NOMO-1 treated with dmso at 0.1 percent for 144 hours (cell line): ENCODE results near the gene ATRNL1.

Experiments used
- DNase-seq: peaks from one replicate; lab custom pipeline; 2025; ENCODE audit not compliant: unreplicated experiment; lab: John Stamatoyannopoulos, UW

The ATRNL1 gene

GRCh38 chr10:115829521-115830205 is 736.5 kb downstream of the ATRNL1 start:
- no peak for DNase-seq

DNA sequence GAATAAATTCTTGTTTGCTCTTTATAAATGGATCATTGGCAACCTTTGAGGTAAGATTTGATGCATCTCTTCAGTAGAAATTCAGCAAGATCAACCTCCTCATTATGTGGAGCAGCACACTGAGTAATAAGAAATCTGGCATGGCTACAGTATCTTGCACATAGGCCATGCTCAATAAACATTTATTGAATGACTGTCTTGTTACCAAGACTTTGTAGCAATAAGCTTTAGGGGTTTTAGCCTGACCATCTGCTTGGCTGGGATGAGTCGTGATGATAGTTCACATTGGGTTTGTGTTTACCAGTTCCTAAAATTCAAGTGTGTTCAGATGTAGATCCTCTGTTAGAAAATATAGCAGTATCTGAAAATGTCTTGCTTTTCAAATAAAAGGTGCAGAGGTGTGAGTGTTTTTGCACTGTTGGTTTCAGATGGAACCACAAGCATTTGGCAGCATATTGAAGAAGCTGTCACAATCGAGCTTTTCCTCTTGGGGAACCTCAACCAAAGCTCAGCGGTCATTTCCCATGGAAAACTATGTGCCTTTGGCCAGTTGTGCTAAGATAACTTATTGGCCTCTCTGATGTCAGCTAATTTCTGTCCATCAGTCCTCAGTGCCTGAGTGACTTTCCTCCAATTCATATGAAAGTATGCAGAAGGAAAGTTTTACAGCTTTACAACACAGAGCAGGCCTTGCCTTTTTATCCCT is 737.3 kb downstream of the ATRNL1 start:
- DNase-seq = no peak

GRCh38 chr10:115831016-115831415 is 737.9 kb downstream of the ATRNL1 start:
- DNase-seq = no peak

GRCh38 chr10:115833119-115833518 is 740.0 kb downstream of the ATRNL1 start:
- no peak for DNase-seq

DNA sequence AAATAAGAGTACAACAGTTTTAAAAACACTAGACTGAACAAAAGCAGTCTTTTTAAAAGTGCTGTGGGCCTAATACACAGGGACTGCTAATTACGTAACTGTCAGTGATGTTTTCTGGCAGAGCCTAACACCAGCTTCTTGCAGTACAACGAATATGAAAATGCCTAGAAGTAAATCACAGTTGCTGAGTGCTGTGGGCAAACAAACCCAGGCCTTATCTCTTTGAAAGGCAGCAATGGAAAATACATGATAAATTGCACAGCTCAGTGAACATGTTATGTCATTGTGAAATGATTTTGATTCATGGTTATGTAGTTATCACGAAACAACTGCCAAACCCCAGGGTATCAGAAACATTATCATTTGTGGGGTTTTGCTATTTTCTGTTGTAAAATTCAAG is 751.4 kb downstream of the ATRNL1 start:
- no peak for DNase-seq

GRCh38 chr10:115845921-115846320 is 752.8 kb downstream of the ATRNL1 start:
- no peak for DNase-seq

- no peak for DNase-seq
These were observed 753.4 kb downstream of the ATRNL1 start for GRCh38 chr10:115846528-115846927.

GRCh38 chr10:115849197-115849596 is 756.0 kb downstream of the ATRNL1 start:
- no peak for DNase-seq

GRCh38 chr10:115850666-115851065 is 757.5 kb downstream of the ATRNL1 start:
- DNase-seq = no peak

- no peak for DNase-seq
These were observed 758.5 kb downstream of the ATRNL1 start for GRCh38 chr10:115851695-115852094.

DNA sequence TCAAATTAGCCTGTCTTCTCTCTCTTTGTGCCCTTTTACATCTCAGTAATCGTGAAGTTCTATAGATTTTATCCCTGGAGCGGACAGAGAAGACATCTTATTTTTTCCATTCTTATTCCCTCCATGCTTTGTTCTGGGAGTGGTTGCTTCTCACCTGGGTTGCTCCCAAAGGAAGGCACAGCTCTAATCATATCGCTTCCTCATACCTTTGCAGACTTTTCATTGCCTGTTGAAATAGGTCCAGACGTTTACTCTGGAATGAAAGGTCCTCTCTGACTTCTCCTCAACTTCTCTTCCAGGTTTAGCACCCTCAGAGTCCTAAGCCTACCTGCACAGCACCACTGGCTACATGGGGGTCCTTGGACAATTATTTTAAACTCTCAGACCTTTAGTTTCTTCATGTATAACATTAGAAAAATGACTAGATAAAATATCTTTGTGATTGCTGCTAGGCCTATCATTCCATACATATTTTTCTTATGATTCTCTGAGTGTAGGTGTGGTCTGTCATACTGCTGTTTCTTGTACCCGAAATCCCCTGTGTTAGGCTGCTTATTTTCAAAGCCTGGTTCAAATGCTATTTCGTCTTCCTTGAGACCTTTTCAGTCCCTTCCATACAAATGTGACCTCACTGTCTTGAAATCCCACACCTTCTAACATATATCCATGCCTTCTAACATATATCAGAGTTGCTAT is 761.7 kb downstream of the ATRNL1 start:
- DNase-seq = no peak

GRCh38 chr10:115856580-115856979 is 763.4 kb downstream of the ATRNL1 start:
- DNase-seq = no peak

GRCh38 chr10:115857856-115858255 is 764.7 kb downstream of the ATRNL1 start:
- DNase-seq = no peak

GRCh38 chr10:115860182-115861107 is 767.3 kb downstream of the ATRNL1 start:
- no peak for DNase-seq

DNA sequence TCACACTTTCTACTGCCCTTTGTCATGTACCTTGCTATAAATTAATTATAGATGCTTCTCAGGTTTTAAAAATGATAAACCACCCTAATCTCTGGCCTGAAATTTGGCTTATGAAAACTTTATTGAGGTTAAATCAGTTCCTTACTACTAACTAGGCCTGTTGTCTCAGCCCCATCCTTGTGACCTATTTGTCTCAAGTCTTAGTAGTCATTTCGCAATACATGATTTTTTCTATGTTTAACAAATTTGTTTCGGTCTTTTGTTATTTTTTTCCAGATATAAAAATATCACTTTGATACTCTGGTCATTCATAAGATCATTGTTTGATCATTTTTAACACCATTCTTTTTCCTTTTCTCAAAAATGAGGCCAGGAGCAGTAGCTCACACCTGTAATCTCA is 768.3 kb downstream of the ATRNL1 start:
- no peak for DNase-seq

GRCh38 chr10:115861864-115862263 is 768.7 kb downstream of the ATRNL1 start:
- DNase-seq = no peak

DNA sequence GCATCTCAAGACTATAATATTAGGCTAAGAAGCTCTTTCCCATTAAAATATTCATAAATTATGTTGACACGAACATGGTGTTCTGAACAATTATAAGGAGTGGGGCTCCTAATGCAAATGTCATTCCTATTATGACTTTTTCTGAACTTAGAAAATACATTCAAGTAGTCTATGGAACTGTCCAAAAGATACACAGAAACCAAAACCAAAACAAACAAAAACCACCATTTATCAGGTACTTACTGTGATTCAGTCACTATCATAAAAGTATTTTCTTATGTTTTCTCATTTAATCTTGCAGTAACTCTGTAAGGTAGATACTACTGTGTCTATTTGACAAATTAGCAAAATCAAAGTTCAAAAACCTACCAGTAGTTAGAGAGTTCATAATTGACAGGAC is 773.0 kb downstream of the ATRNL1 start:
- no peak for DNase-seq

DNA sequence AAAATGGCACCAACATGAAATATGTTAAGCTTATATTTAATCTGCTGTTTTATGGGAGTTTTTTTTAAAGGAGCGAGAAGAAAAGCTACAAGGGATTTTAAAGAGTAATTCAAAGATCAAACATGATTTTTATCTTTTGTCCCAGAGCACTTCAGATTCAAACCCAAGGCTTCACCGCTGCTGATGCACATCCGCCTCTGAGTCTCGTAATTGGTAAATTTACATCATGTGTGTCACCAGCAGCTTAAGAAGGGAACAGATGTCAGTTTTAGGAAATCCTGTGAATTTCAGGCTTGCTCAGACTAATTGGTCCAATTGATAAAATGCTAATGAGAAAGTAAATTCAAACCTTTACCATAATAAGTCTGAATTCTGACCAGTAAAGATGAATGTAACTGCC is 773.5 kb downstream of the ATRNL1 start:
- DNase-seq = no peak

GRCh38 chr10:115867305-115867704 is 774.1 kb downstream of the ATRNL1 start:
- DNase-seq = no peak

DNA sequence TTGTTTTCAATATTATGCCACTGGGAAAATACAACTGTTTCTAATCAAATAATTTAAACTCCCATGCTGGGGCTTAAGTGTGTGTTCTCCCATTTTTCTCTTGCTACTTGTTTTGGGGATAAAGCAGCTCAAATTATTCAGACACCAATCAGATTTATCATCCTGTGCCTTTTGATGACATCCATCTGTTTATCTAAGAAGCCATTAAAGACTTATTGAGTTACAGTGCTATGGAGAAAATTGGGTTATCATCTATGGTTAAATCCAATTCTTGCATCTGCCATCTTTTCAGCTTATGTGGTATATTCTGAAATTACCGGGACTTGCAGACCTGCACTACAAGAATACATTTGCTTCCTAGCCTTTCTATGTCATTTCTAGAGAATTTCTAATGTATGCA is 778.7 kb downstream of the ATRNL1 start:
- DNase-seq = no peak

- no peak for DNase-seq
These were observed 782.0 kb downstream of the ATRNL1 start for GRCh38 chr10:115875172-115875571.
